ENCODE measurements around the gene ERO1A. TPM values are rescaled to one million over a fixed set of nuclear protein-coding genes. Genes with fewer than 3 reads are reported as not detected.

ERO1A gene
- total and polyA plus RNA-seq, 2 donors (not counting 1 experiment from before 2014, with no cell fraction given), result 12.2 to 29.7 TPM

- TF ChIP-seq CTCF (IDR thresholded peaks at IDR 0.05) (no peak), EZH2 (IDR thresholded peaks at IDR 0.05; ENCODE audit: borderline replicate concordance, insufficient read depth, low read depth, low read length, poor library complexity, severe bottlenecking) (no peak)
- ATAC-seq (ENCODE audit: low read depth), result no peak
- CTCF ChIA-PET, result no interaction called here
- intact Hi-C loops (cut with micrococcal nuclease), result no loop called here
- Mint-ChIP-seq H3K27me3 (peaks cover 5% of the 10 kb centered on the region), H3K27ac (no peak overlapping the region), H3K4me1 (no peaks in the 10 kb centered on the region), H3K4me3 (no peak overlapping the region), H3K9me3 (ENCODE audit: insufficient read depth) (no peaks in the 10 kb centered on the region)
- H3K79me2 ChIP-seq (ENCODE audit: control insufficient read depth, insufficient read depth, low read length), result no peaks in the 10 kb centered on the region
- DNase-seq, result no peak
- POLR2A ChIA-PET, result no interaction called here
- no peaks in the 10 kb centered on the region for H3K27me3 ChIP-seq (replicated peaks in 1 of 4; ENCODE audit: control extremely low read depth in 1 of 4, control insufficient read depth in 3 of 4, insufficient read depth in 4 of 4, low read length in 3 of 4)
- H3K4me3 ChIP-seq (ENCODE audit: control extremely low read depth in 1 of 5, extremely low read depth in 1 of 5, insufficient read depth in 1 of 5, low read depth in 2 of 5, low read length in 4 of 5), result no peak overlapping the region
- no peak overlapping the region for H3K9ac ChIP-seq (ENCODE audit: low read length)
- H4K20me1 ChIP-seq (ENCODE audit: control insufficient read depth, insufficient read depth, low read length, poor library complexity, severe bottlenecking), result no peaks in the 10 kb centered on the region
- no peaks in the 10 kb centered on the region for H3K36me3 ChIP-seq (replicated peaks in 1 of 2; ENCODE audit: control extremely low read depth in 1 of 2, control insufficient read depth in 1 of 2, extremely low read depth in 1 of 2, insufficient read depth in 2 of 2, low read length in 1 of 2)
- no peak overlapping the region for H2AFZ ChIP-seq (ENCODE audit: insufficient read depth, low read depth, low read length, poor library complexity, severe bottlenecking)
- H3K4me1 ChIP-seq (ENCODE audit: control insufficient read depth in 2 of 2, insufficient read depth in 2 of 2, low read length in 2 of 2), result no peaks in the 10 kb centered on the region
- no peak overlapping the region for H3K4me2 ChIP-seq (replicated peaks; ENCODE audit: low read depth, low read length, poor library complexity, severe bottlenecking)
- no peak overlapping the region for H3K27ac ChIP-seq (ENCODE audit: low read length in 2 of 2)
- no peaks in the 10 kb centered on the region for H3K9me3 ChIP-seq (ENCODE audit: control extremely low read depth in 1 of 3, control insufficient read depth in 2 of 3, insufficient read depth in 1 of 3, low read length in 2 of 3)
- WGBS (ENCODE audit: insufficient coverage), result no CpG with 5 or more reads among the region's 1 CpG
These were observed 105.0 kb downstream of the ERO1A start for GRCh38 chr14:52590318-52590717.

Other genes starting within 250 kb of the ERO1A start
- gene TXNDC16, start 143.1 kb downstream of the ERO1A start, total RNA-seq, result 5.2 and 7.0 TPM in 2 replicates
- gene TXNDC16, start 143.1 kb downstream of the ERO1A start, polyA plus RNA-seq, result 0.75 and 2.9 TPM in 2 replicates
- gene GPR137C, start 142.7 kb downstream of the ERO1A start, total RNA-seq, result 0.67 and 0.95 TPM in 2 replicates
- gene GPR137C, start 142.7 kb downstream of the ERO1A start, polyA plus RNA-seq, result 0.06 and 0.22 TPM in 2 replicates
- gene PSMC6, start 11.6 kb upstream of the ERO1A start, total RNA-seq, result 75.3 and 92.2 TPM in 2 replicates
- gene PSMC6, start 11.6 kb upstream of the ERO1A start, polyA plus RNA-seq, result 35.6 and 80.0 TPM in 2 replicates
- gene STYX, start 34.6 kb upstream of the ERO1A start, total RNA-seq, result 15.5 and 15.7 TPM in 2 replicates
- gene STYX, start 34.6 kb upstream of the ERO1A start, polyA plus RNA-seq, result 5.0 and 5.8 TPM in 2 replicates
- gene GNPNAT1, start 96.0 kb upstream of the ERO1A start, total RNA-seq, result 7.8 and 8.3 TPM in 2 replicates
- gene GNPNAT1, start 96.0 kb upstream of the ERO1A start, polyA plus RNA-seq, result 2.1 and 3.3 TPM in 2 replicates

Measured in B cell (primary cell).